NAMALWA (cell line): ENCODE data around the gene PCDH12.
A peak's percentile ranks its signal among the peaks of the same experiment; 100 is the strongest.
"Not testable (repeated sequence)": the region's sequence is repeated elsewhere in the genome, so short reads cannot be mapped to it uniquely, and the experiment has no call there.

Experiments used
- DNase-seq: peaks from one replicate; pipeline ENCODE4 v3.0.0-alpha.2; 2015; ENCODE audit warnings: low spot score

The PCDH12 gene

DNA sequence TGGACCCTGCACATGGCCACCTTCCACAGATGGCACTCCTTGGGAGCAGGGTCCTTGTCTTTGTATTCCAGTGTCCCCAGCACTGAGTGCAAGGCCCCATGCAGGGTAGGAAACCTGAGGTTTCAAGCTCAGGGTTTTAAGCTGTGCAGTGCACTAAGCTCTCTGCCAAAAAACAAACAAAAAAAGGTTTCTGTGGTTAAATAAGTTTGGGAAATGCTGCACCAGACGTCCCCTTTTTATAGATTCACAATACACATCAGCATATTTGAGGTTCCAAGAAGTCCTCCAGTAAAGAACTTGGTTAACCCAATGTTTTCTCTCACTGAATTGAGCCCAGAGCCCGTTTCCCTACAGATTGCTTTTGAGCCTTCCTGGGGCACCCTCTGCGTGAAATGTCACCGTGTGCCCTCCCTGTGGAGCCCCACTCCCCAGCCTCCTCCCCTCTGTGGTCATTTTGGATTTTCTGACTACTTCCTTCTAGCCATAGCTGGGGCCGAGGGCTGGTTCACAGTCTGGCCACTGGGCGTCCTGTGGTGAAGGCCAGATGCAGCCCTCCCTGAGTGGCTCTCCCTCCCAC, 17.2 kb downstream of the PCDH12 start:
- DNase-seq = no peak

DNA sequence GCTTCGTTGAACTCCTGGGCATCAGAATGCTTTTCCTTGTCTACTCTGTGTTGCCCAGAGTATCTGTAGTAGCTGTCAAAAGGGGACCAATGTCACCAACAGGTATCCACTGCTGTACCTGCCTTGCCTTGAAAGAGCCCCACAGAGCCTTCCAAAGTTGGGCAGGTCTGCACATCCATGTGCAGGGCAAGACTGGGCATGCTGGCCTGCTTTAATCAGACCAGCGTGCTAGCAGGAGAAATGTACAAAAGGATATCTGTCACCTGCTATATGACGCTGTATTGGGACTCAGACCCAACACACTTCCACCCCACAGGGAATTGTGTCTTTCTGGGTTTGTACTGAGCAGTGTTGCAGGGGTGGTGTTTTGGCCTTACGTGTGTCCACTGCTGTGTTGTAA, 22.5 kb downstream of the PCDH12 start:
- DNase-seq = no peak

DNA sequence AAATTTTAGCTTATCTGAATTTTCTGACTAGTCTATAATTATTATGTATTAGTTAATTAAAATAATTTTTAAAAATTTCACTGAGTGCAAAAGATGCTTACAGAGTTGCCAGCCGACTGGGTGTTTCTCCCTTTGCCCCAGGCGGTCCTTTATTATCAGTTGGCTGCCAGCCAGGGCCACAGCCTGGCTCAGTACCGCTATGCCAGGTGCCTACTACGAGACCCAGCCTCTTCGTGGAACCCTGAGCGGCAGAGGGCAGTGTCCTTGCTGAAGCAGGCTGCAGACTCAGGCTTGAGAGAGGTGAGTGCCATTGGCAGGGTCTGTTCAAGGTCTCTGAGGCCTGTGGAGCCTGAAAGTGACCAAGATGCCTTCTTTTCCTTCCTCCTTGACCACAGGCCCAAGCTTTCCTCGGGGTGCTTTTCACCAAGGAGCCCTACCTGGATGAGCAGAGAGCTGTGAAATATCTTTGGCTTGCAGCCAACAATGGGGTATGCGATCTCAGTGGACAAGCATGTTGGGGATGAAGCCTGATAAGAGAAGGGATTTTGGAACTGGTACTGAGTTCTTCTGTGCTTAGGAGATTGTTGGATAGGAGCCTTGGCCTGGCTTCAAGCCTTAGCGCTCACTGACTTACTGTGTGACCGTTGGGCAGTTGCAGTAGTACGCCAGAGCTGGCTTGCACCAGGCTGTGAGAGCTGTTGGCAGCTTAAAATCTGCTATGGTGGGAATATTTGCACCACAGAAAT, 23.7 kb downstream of the PCDH12 start:
- DNase-seq = no peak

DNA sequence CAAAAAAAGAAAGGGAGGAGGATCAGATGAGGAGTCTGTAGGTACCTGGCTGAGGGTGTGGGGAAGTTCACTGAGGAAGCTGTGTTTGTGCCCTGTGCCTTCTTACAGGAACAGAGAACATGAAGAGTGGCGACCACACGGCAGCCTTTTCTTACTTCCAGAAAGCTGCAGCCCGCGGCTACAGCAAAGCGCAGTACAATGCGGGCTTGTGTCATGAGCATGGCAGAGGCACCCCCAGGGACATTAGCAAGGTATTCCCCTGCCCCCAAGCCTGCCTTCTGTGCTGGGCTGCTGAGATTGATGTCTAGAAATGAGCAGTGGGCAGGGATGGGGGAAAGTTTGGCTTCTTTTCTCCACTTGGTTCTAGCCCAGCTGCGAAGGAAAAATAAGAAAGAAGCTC, 24.9 kb downstream of the PCDH12 start:
- DNase-seq = no peak

DNA sequence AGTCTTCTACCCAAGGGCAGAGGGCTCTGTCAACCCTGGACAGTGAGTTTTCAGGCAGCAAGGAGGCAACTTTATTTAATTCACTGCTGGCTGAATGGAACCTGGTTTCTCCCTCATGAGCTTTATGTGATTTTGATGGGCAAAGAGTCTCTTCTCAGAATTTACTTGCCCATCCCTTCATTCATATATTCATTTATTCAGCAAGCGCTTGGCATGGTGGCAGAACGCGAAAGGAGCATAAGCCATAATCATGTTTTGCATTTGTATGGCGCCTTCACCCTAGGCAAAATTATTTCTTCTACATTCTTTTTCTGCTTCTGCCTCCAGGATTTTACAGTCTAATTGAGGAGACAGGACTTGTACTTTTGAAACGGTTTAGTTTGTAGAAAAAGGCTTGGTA, 26.3 kb downstream of the PCDH12 start:
- no peak for DNase-seq

DNA sequence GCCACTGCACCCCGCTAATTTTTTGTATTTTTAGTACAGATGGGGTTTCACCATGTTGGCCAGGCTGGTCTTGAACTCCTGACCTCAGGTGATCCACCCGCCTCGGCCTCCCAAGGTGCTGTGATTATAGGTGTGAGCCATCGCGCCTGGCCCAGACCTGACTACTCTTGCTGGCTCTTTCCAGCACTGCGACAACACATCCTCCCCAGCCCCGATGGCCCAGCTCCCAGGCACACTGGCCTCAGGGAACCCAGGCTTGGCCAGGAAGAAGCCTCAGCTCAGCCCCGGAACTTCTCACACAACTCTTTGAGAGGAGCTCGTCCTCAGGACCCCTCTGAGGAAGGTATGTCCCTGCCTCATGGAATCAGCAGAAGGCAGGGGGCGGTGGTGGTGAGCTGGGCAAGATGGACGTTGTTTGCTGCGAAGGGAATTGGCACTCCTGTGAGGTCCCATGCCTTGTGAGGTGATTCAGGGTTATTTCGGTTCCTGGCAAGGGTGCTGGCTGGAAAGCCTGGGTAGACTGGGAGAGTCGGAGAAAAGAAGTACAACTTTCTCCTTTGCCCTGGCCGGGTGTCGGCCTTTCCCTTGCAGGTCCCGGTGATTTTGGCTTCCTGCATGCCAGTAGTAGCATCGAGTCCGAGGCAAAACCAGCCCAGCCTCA, 28.5 kb downstream of the PCDH12 start:
- DNase-seq = no peak

DNA sequence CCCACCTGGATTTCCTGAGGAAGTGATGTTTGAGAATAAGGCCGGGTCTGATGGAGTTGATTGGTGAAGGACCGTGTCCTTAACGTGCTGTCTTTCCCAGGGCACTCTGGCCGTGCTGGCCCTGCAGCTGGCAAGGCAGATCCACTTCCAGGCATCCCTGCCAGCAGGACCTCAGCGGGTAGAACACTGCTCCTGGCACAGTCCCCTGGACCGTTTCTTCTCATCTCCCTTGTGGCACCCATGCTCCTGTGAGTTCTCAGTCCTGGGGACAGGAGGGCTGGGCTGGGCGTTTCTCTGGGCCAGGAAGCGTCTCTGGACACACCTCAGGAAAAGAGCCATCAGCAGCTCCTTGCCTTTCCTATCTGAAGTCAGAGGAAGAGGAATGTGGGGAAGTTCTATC, 30.0 kb downstream of the PCDH12 start:
- DNase-seq = no peak

DNA sequence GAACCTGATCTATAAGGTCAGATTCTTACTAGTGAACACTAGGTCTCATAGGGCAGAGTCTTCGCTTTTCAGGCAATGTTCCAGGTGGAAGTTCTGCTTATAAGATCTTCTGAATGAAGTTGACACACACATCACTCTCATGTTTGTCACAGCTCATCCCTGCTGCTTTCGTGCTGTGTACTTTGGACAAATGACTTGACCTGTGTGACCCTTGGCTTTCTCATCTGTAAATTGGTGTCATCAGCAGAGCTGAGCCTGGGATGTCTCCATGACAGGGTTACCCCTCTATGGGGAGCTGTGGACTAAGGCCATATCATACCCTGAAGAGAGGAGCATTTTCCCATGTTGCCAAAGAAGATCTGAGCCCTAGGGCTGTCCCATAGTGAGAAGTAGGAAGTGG, 31.6 kb downstream of the PCDH12 start:
- no peak for DNase-seq

DNA sequence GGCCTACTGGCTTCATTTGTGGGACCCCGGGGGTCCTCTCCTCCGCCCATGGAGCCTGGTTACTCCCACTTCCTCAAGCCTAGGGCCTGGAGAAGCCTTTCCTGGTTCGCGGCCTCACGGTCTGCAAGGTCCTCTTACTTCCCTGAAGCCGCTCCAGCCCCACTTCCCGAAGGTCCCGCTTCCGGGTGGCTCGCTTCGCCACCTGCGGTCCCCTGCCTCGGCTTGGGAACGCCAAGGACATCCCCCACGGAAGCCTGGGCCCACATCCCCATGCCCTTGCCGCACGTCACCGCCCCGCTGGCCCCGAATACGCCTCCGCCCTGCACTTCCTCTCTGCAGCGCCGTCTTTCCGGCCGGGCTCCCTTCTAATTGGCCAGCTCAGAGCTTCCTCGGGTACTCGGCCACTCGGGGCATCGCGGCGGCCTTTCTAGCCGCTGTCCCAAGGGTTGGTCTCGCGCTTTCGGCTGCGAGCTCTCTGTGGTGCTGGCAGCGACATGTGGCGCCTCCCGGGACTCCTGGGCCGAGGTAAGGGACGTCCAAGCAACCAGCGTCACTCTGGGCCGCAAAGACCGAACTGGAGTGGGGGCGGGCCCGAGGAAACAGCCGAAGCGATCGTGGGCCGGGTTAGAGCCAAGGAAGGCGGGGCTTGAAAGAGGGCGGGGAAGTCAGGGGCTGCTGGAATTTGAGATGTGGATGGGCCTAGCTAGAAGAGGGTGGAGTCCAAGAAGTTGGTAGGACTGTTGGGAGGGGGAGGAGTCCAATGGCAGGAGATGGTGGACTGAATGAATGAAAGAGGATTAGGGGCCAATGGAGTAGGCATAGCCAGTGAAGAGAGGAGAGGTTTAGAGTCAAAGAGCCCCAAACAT, 34.3 kb downstream of the PCDH12 start, which contains the start of gene DELE1:
Gene DELE1 (plus strand): TSS at position 424 of the 866 bp plus-strand sequence. CDS start 71 bp downstream, at position 495.
- peak; percentile 92 for DNase-seq

DNA sequence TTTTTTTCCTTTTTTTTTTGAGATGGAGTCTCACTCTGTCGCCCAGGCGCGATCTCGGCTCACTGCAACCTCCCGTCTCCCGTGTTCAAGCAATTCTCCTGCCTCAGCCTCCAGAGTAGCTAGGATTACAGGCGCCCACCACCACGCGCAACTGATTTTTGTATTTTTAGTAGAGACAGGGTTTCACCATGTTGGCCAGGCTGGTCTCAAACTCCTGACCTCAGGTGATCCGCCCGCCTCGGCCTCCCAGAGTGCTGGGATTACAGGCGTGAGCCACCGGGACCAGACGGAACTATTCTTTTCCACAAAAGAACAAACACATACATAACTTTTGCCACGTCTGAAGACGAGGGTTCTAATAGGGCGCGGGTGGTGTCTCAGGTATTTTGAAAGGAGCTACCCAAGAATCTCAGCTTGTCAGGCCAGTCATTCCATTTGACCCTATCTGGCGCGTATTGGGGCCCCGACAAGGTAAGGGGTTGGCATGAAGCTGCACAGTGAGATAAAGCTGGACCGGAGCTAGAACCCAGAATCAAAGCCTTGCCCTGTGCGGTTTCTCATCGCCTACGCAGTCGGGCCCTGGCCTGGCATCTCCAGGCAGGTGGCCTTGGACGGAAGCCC, 35.1 kb downstream of the PCDH12 start:
- not testable (repeated sequence) for DNase-seq

DNA sequence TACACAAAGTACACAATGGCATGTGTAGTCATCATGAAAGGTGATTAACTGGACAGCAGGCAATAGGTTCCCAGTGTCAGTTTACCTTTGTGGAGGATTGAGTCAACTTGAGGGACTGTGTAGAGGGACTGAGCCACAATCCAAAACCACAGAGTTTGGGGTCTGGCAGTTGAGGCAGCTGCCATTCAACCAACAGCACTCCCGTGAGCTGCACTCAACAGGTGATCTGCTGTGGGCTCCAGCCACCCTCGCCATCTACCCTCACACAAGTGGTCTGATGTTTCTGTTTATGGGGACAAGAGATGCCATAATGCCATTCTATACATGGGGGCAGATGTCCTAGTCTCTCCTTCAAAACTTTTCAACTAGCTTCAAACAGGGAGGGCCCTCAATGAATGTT, 37.2 kb downstream of the PCDH12 start:
- DNase-seq = no peak

DNA sequence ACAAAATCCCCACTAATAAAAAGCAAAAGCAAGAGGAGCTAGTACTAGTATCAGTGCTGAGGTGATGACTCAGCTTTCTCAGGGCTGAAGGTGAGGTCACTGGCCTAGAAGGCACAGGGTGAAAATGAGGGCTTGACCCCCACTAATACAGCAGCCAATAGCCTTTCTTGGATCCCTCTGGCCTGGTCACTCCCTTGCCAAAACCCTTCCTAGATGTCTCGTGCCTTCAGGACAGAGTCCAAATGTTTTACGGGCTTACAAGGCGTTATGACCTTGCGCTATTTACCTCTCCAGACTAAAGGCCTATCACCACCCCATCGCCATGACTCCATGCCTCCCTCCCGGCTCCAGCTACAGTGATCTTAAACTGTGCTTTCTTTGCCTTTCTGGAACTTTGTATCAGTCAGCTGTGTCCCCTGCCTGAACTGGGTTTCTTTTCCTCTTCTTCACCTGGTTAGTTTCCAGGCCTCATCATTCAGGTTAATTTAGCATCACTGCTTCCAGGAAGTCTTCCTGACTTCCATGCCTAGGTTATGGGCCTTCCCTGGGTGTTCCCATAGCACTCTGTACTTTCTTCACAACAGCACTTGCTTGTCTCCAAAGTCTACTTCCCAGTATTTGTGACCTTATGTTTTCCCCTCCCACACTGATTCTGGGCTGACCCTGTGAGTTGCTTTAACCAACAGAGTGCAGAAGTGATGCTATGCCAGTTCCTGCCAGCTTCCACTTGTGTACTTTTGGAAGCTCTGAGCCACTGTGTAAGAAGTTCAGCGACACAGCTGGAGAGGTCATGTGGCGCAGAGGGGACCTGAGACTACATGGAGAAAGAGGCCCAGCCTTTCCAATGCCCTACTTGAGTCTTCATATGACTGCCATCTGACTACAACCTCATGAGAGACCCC, 38.5 kb downstream of the PCDH12 start:
- no peak for DNase-seq

DNA sequence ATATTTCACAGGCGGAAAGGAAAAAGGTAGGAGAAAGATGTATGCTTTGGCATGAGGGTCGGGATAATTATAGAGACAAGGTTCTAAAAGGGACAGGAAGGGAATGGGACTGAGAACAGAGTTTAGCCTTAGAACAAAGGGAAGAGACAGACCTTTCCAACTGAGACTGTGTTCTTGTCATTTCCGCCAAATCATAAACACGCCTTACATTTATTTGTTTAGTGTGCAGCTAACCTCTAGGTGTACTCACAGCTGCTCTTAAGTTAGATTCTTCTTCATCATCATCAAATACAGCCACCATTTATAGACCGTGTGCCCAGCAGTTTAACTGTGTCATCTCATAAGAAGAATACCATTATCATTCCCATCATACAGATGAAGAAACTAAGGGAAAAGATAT, 40.2 kb downstream of the PCDH12 start:
- no peak for DNase-seq

DNA sequence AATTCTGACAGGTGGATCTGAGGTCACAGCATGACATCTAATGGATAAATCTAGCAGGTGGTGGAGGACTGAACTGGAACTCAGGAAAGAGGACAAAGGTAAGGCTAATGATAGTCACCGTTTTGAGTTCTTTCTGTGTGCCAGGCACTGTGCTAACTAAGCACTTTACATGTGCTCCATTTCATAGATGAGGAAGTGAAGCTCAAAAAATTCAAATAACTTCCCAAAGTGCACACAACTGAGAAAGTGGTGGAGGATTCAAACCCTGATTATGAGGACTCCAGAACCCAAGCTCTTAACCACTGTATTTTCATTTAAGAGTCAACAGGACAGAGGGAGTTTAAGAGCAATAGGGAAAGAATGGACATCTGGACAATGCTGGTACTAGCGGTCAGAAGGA, 41.5 kb downstream of the PCDH12 start:
- DNase-seq = no peak

DNA sequence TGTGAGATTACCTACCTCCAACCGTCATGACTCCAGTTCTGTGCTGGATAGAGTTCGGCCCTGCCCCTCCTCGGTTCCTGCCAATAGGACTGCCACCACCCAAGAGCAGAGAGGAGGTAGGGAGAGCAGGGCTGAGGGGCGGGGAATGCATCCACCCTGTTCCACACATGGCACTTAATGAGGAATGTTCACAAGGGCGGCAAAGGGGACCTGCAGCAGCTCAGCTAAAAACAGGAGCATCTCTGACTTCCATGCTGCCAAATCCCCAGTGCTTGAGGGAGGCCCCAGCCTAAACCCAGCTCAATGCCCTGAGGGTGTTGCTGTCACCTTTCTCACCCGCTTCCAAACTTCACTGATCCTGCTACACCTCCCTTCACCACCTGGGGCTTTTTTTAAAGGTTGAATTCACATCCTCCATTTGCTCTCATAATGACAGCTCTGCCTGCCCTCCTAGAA, 42.1 kb downstream of the PCDH12 start:
- DNase-seq = peak; percentile 12

DNA sequence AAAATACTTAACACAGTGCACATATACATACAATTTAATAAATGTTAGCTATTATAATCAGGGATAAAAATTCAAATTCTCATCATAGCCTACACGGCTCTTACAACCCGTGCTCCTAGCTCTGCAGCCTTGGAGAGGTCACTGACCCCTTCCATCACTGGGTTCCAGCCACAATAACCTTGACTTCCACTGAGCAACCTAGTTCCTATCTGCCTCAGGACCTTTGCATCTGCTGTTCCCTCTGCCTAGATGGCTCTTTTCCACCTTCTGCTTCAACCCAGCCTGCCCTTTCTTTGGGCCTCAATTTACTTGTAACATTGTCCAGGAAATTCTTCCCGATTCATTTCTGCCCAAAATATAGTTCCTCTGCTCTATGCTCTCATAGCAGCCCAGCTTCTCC, 43.2 kb downstream of the PCDH12 start:
- no peak for DNase-seq

DNA sequence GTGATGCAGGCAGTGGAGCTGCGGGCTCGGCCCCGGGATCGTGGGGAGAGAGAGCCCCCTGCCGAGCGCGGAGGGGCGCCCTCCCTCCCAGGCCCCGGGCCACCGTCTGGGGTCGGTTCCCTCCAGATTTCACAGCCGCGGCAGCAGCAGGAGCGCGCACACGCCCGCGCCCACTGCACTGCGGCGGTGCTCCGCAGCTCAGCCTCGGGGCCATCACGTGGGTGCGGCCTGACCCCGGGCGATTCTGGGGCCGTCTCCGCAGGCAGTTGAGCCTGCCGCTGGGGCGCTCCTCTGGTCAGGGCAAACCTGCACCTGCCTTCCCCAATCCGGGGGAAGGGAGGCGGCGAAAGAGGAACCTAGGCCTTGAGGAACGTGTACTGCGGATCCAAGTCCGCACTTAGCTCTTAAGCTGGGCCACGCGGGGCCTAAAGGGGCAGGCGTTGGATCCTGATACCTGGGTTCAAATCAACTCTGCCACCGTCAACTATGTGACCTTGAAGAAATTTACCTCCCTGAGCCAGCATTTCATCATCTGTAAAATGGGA, 43.7 kb downstream of the PCDH12 start:
- DNase-seq = no peak

DNA sequence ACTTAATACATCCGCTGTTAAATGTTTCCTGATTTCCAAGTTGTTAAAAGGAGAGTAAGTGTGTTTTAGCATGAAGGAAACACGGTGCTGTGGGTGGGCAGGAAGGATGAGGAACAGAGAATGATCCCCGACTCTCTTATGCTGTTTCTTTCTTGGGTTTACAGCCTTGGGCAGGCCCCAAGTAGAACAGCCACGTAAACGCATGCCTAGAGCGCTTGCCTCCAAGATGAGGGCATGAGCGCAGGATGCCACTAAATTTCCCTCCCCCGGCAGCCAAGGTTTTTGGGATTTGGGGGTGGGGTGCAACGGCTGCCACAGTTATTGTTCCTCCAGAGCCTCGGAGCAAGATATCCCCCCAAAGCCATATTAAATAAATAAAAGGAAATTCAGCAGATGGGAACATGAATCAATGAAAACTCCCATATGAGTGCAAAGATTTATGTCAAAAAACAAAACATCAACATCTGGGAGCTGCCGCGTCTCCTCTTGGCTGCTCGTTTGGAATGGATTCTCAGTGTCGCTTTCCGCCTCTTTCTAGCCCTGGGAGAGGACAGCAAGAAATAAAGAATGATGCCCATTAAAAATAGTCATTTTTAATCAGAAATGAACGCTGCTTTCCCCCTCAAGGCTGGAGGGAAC, 44.3 kb downstream of the PCDH12 start:
- no peak for DNase-seq

DNA sequence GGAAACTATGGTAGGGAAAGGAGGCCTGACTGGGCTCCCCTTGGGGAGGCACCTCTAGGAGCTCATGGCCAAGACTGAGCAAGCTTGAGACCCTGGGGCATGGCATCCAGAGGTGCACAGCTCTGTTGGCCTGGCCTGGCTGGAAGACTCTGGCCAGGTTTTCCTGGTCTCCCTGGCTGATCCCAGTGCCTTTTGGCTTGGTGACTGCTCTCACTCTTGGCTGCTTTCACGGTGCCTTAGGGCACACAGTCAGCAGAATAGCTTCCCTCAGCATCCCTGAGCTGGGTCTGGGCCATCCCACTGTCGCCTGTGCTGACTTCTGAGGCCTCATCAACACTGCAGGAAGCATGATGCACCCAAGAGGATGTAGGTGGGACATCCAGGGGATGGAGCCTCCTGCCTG, 47.7 kb downstream of the PCDH12 start:
- no peak for DNase-seq

DNA sequence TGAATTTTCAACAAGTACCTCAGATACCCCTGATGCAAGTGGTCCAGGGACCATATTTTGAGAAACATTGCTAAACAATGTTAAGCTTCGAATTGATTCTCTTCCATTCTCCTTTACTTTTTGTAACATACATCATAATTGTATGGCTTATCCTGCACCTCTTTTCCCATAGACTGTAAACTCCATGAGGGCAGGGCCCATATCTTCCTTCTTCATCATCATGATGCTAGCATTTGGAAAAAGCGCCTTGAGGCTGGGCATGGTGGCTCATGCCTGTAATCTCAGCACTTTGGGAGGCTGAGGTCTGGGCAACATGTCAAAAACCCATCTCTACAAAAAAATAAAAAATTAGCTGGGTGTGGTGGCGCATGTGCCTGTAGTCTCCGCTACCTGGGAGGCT, 48.8 kb downstream of the PCDH12 start:
- no peak for DNase-seq
